Suprapubic skin (tissue), 3 donors: ENCODE data around the gene PTPN14.

ENCODE experiments used
- EP300 ChIP-seq: sonication (generic); formaldehyde crosslinking; IDR thresholded peaks from one replicate; pipeline ENCODE4 v1.6.1; 2017; ENCODE audit warnings: antibody characterized with exemption
- TF ChIP-seq, protein P1 (sequence below), 2 donors: fragments of 200-600 bp in 1 of 2; fragments of 450-650 bp in 1 of 2; sonication (generic) in 1 of 2; IDR thresholded peaks; one replicate each; pipeline ENCODE4 v1.5.1; 2016 to 2019; ENCODE audit warnings: antibody characterized with exemption in 2 of 2, mild to moderate bottlenecking in 1 of 2, moderate library complexity in 1 of 2

DNA sequence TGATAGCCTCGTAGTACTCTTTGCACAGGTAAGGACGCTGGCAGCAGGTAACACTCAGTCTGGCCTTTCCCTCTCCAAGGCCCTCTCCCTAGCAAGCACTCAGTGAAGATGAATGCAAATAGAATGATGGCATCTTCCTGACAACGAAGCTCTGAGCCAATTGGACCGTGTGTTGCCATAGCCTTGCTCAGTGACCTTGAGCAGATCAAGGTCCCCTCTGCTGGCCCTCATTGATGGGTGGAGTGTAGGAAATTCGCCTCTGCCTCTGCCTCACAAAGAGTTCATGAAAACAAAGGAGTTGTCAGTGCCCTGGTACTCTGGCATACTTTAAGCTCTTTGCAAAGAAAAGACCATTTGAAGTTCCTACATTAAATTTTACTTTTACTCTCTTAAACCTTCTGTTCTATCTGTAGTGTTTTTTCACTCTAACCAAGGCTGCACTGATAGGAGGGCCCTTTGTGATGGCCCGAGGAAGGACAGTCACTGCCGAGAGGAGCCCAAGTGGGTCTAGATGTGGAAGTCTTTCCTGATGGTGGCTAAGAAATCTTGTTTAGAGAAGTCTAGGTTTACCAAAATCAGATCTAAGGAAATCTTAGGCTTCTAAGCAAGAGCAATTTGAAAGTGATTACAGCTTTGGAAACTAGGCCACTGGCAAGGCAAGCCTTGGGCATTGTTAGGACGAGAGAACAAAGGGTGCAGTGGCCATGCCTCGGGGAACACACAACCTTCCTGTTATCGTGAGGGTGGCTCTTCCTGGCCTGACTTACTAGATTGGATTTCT lies 232.3 kb downstream of the PTPN14 start:
- no peak for TF ChIP-seq EP300
- TF ChIP-seq, protein P1, sequence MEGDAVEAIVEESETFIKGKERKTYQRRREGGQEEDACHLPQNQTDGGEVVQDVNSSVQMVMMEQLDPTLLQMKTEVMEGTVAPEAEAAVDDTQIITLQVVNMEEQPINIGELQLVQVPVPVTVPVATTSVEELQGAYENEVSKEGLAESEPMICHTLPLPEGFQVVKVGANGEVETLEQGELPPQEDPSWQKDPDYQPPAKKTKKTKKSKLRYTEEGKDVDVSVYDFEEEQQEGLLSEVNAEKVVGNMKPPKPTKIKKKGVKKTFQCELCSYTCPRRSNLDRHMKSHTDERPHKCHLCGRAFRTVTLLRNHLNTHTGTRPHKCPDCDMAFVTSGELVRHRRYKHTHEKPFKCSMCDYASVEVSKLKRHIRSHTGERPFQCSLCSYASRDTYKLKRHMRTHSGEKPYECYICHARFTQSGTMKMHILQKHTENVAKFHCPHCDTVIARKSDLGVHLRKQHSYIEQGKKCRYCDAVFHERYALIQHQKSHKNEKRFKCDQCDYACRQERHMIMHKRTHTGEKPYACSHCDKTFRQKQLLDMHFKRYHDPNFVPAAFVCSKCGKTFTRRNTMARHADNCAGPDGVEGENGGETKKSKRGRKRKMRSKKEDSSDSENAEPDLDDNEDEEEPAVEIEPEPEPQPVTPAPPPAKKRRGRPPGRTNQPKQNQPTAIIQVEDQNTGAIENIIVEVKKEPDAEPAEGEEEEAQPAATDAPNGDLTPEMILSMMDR (IDR thresholded peaks at IDR 0.05) = no peak
